A549 treated with GW870086 at 1 μM for 4 hours (cell line): ENCODE data around the gene CNIH3. TPM values are rescaled to one million over a fixed set of nuclear protein-coding genes. Genes with fewer than 3 reads are reported as not detected.

Source experiments
- total RNA-seq: library from RNA; stranded (reverse); fragments of 200-300 nt; extraction: Qiagen RNA extraction; gene quantifications from 5 replicates; pipeline ENCODE4 v1.2.3, GENCODE V29; 2022; ENCODE audit warnings: low read depth

CNIH3 gene
- total RNA-seq, result 0.51 to 1.0 TPM (median 0.55 TPM) in 5 replicates

DNA sequence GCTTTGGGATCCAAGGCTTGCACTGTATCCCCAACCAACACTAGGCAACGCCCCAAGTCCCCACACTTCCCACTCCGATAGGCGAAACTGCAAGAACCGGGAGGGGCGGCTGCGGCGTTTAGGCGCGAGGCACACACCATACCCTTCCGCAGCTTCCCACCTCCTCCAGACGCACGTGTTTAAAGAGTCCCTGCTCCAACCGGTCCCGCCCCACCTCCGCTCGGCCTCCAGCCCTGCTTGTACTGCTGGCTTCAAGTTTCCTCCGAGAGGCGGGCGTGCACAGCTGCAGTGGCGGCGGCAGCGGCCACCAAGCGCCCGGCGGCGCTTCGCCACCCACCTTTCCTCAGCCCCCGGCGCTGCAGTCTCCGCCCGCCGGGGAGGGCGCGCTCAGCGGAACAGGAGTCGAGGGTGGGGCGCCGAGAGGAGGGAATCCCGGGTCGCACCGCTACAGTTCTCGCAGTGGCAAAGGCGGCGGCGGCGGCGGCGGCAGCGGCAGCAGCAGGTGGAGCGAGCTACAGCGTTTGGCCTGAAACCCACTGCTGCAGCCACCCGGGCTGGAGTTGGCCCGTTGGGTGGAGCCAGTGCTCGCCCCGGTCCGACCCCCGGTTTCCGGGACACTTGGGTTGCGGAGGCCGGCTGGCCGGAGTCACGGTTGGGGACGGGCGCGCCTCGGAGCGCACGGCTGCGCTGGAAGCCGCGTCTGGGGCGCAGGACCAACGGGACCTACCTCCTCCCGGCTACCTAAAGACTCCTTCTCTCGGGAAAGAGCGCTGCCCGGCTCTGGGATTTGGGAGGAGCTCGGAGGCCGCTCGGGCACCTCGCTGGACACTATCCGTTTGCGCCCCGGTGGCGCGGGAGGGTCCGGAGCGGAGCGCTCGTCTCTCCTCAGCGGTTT is at the start of gene CNIH3:
CNIH3 (plus strand) TSS at position 457 of the 895 bp plus-strand sequence. CDS start 858 bp downstream, outside the sequence.

Other genes starting within 250 kb of the CNIH3 start
- 26.8 to 38.4 TPM (median 35.5 TPM) in 5 replicates for gene WDR26, start 181.5 kb upstream of the CNIH3 start, total RNA-seq